Gastroesophageal sphincter (tissue), 4 donors: ENCODE results near the gene ATXN3L. TPM values are rescaled to one million over a fixed set of nuclear protein-coding genes. Genes with fewer than 3 reads are reported as not detected.

Experiments used
- ATAC-seq: fragments of 150-250 bp; one replicate; pipeline ENCODE4 v1.9.1; 2016; ENCODE audit warnings: mild to moderate bottlenecking, moderate library complexity
- H3K27ac ChIP-seq, 4 donors: fragments of 200-600 bp; sonication (generic) in 3 of 4; 1 replicate in 3 of 4; 2 replicates in 1 of 4; pipeline ENCODE4 v1.5.1; 2016 to 2019
- H3K27me3 ChIP-seq: fragments of 200-600 bp; sonication (generic); one replicate; pipeline ENCODE4 v1.5.1; 2019
- H3K36me3 ChIP-seq, 2 donors: fragments of 200-600 bp; sonication (generic); one replicate each; pipeline ENCODE4 v1.5.1; 2019; ENCODE audit warnings: control low read depth in 1 of 2
- H3K4me1 ChIP-seq, 3 donors: fragments of 200-600 bp; sonication (generic); 1 replicate in 2 of 3; 2 replicates in 1 of 3; pipeline ENCODE4 v1.5.1; 2016 to 2019; ENCODE audit warnings: control low read depth in 2 of 3
- H3K4me3 ChIP-seq, 2 donors: fragments of 200-600 bp; sonication (generic); one replicate each; pipeline ENCODE4 v1.5.1; 2019; ENCODE audit warnings: mild to moderate bottlenecking in 1 of 2, moderate library complexity in 1 of 2
- H3K9me3 ChIP-seq, 3 donors: fragments of 200-600 bp; sonication (generic); one replicate each; pipeline ENCODE4 v1.5.1; 2017 to 2019; ENCODE audit warnings: control low read depth in 2 of 3
- EP300 ChIP-seq: sonication (generic); formaldehyde crosslinking; IDR thresholded peaks from one replicate; pipeline ENCODE4 v1.6.1; 2017; ENCODE audit warnings: antibody characterized with exemption, mild to moderate bottlenecking
- POLR2A ChIP-seq, 2 donors: fragments of 450-650 bp; IDR thresholded peaks; one replicate each; pipeline ENCODE4 v1.6.1; 2017; ENCODE audit warnings: antibody characterized with exemption in 2 of 2, mild to moderate bottlenecking in 2 of 2, moderate library complexity in 1 of 2
- POLR2AphosphoS5 ChIP-seq: sonication (generic); formaldehyde crosslinking; IDR thresholded peaks from one replicate; pipeline ENCODE4 v1.6.1; 2017; ENCODE audit warnings: antibody characterized with exemption
- WGBS, 2 donors: methylation state at CpG; one replicate each; pipeline ENCODE4 v1.1.5; 2018; ENCODE audit warnings: low coverage in 1 of 2; 5-methylcytosine and 5-hydroxymethylcytosine counted together
- total RNA-seq, 4 donors: library from RNA; depleted of rRNA; stranded (reverse); fragments of >200 nt; gene quantifications; one replicate each; pipeline ENCODE4 v1.1.0, GENCODE V29; 2016
- TF ChIP-seq, protein P1 (sequence below), 4 experiments: fragments of 200-600 bp in 2 of 4; fragments of 450-650 bp in 2 of 4; sonication (generic) in 1 of 4; IDR thresholded peaks; one replicate each; pipeline ENCODE4 v1.5.1; 2017 to 2019; ENCODE audit warnings: antibody characterized with exemption in 4 of 4, mild to moderate bottlenecking in 2 of 4, moderate library complexity in 2 of 4

The ATXN3L gene
- total RNA-seq = not detected

- ATAC-seq = no peak
- H3K4me1 ChIP-seq = no peaks in the 10 kb centered on the region
- no peaks in the 10 kb centered on the region for H3K36me3 ChIP-seq
- no peaks in the 10 kb centered on the region for H3K27me3 ChIP-seq
- H3K27ac ChIP-seq = no peak within 1 kb of the TSS
- TF ChIP-seq POLR2A (IDR thresholded peaks at IDR 0.05) = no peak
- no peak for TF ChIP-seq EP300
- no peak for TF ChIP-seq POLR2AphosphoS5
- TF ChIP-seq, protein P1, sequence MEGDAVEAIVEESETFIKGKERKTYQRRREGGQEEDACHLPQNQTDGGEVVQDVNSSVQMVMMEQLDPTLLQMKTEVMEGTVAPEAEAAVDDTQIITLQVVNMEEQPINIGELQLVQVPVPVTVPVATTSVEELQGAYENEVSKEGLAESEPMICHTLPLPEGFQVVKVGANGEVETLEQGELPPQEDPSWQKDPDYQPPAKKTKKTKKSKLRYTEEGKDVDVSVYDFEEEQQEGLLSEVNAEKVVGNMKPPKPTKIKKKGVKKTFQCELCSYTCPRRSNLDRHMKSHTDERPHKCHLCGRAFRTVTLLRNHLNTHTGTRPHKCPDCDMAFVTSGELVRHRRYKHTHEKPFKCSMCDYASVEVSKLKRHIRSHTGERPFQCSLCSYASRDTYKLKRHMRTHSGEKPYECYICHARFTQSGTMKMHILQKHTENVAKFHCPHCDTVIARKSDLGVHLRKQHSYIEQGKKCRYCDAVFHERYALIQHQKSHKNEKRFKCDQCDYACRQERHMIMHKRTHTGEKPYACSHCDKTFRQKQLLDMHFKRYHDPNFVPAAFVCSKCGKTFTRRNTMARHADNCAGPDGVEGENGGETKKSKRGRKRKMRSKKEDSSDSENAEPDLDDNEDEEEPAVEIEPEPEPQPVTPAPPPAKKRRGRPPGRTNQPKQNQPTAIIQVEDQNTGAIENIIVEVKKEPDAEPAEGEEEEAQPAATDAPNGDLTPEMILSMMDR (IDR thresholded peaks at IDR 0.05) = no peak
- WGBS, 2 donors = 100% methylated on average over 1 of the region's 2 CpGs; no CpG with 5 or more reads in 1 of the 2 donors
- no peak within 1 kb of the TSS for H3K4me3 ChIP-seq
- H3K9me3 ChIP-seq = no peaks in the 10 kb centered on the region
These were observed at the start of gene ATXN3L for GRCh38 chrX:13319953-13320352. TSS of gene ATXN3L (minus strand) at chrX:13320053. CDS start at chrX:13319934, 119 bp downstream.

DNA sequence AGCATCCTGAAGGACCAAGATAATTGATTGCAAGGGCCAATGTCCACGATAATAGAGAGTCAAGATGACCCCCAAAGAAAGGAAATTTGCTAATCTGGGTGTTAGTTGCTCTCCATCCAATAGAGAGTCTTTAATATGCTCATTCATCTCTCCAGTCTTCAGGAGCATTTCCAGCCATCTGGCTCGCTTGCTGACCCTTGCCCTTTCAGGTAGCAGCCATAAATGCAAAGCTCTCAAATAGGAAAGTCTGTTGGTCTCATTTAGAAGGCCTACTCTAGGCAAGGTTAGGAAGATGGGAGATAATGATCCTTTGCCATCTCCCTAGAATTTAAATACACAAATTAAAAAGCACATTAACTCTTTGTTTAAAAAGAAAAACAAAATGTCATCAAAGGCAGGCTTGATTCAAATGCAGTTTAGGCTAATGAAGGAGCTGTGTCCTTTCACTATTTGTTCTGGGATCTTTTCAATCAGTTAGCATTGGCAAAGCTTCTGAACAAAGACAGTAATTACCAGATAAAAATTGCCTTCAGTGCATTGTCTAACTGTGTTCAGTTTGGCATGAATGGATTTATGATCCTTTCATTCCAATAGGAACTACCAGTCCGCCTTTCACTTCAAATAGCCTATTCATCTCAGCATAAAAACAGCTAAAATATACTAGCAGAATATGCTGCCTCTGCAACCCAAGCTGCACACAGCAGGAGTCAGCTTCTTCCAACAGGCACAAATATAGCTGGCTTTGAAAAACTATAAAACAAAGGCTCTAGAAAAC, 49.6 kb upstream of the ATXN3L start:
- H3K36me3 ChIP-seq = no peaks in the 10 kb centered on the region
- peaks cover 0 to 16% (median 0%) of the 10 kb centered on the region in 3 donors for H3K4me1 ChIP-seq
- H3K27ac ChIP-seq = no peak overlapping the region
- H3K9me3 ChIP-seq = no peaks in the 10 kb centered on the region
- H3K4me3 ChIP-seq = no peak overlapping the region
- no peak for ATAC-seq
- H3K27me3 ChIP-seq = no peaks in the 10 kb centered on the region
- 67 to 78% methylated on average over 1 to 2 of the region's 3 CpGs for WGBS, 2 donors
- TF ChIP-seq POLR2A (IDR thresholded peaks at IDR 0.05) = no peak
- no peak for TF ChIP-seq POLR2AphosphoS5
- TF ChIP-seq, protein P1 (IDR thresholded peaks at IDR 0.05) = no peak
- TF ChIP-seq EP300 = no peak

DNA sequence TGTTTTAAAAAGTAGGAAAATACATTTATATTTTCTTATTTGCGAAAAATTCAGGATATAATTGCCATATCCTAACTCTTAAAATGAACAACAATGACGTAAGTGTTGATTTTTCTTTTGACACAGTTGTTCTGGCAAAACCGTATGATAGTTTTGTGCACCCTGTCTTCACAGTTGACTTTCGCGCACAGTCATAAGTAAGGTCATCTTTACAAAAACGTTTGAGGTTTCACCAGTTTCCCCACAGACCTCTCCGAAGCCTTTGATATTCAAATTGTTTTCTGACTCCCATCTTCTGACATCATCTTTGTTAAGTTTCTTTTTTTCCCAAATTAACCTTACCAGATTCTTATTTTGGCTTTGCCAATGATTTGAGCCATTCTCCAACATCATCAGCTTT, 48.1 kb upstream of the ATXN3L start:
- WGBS, 2 donors = 75 to 78% methylated on average over 7 of the region's 7 CpGs
- no peaks in the 10 kb centered on the region for H3K27me3 ChIP-seq
- H3K27ac ChIP-seq = no peak overlapping the region
- no peak for TF ChIP-seq POLR2A (IDR thresholded peaks at IDR 0.05)
- TF ChIP-seq, protein P1 (IDR thresholded peaks at IDR 0.05) = no peak
- no peak for TF ChIP-seq EP300
- no peak for TF ChIP-seq POLR2AphosphoS5
- ATAC-seq = no peak
- peaks cover 0 to 1% (median 0%) of the 10 kb centered on the region in 3 donors for H3K4me1 ChIP-seq
- H3K9me3 ChIP-seq = no peaks in the 10 kb centered on the region
- no peak overlapping the region for H3K4me3 ChIP-seq
- no peaks in the 10 kb centered on the region for H3K36me3 ChIP-seq

GRCh38 chrX:13366698-13367097, 46.8 kb upstream of the ATXN3L start:
- Histone ChIP-seq H3K9me3 (no peaks in the 10 kb centered on the region), H3K4me3 (no peak overlapping the region), H3K36me3 (no peaks in the 10 kb centered on the region), H3K27ac (no peak overlapping the region), H3K4me1 (no peaks in the 10 kb centered on the region), H3K27me3 (no peaks in the 10 kb centered on the region)
- TF ChIP-seq POLR2A (IDR thresholded peaks at IDR 0.05) = no peak
- TF ChIP-seq POLR2AphosphoS5 = no peak
- TF ChIP-seq, protein P1 (IDR thresholded peaks at IDR 0.05) = no peak
- no peak for TF ChIP-seq EP300
- WGBS, 2 donors = 93 to 100% methylated on average over 1 to 4 of the region's 4 CpGs
- ATAC-seq = no peak

DNA sequence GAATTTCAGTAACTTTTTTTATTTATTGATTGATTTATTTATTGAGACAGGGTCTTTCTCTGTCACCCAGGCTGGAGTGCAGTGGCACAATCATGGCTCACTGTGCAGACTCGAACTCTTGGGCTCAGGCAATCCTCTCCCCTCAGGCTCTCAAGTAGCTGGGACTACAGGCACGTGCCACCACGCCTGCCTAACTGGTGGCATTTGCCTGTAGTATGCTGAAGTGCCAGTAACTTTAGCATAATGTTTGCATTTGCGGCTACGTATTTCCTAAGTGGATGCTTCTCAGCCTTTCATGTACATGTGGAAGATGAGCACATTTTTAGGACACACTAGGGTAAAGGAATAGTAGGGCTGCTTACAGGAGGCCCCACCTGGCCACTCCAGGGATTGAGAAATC, 45.3 kb upstream of the ATXN3L start:
- no peak overlapping the region for H3K4me3 ChIP-seq
- H3K27ac ChIP-seq = no peak overlapping the region
- TF ChIP-seq, protein P1 (IDR thresholded peaks at IDR 0.05) = no peak
- TF ChIP-seq POLR2A (IDR thresholded peaks at IDR 0.05) (no peak), EP300 (no peak), POLR2AphosphoS5 (no peak)
- no peaks in the 10 kb centered on the region for H3K9me3 ChIP-seq
- H3K4me1 ChIP-seq = no peaks in the 10 kb centered on the region
- ATAC-seq = no peak
- H3K27me3 ChIP-seq = no peaks in the 10 kb centered on the region
- no peaks in the 10 kb centered on the region for H3K36me3 ChIP-seq
- 75 to 80% methylated on average over 1 to 2 of the region's 5 CpGs for whole genome bisulfite sequencing, 2 donors
